ENCODE data around the gene RBBP9. TPM values are rescaled to one million over a fixed set of nuclear protein-coding genes. Genes with fewer than 3 reads are reported as not detected.
A peak's percentile ranks its signal among the peaks of the same experiment; 100 is the strongest.

Gene RBBP9
- total RNA-seq, 1 donor from 2014 or later = 12.7 TPM

GRCh38 chr20:18465536-18466200, 31.4 kb downstream of the RBBP9 start:
- no peaks in the 10 kb centered on the region for H3K27me3 Mint-ChIP-seq (ENCODE audit: unreplicated experiment)
- H3K27ac Mint-ChIP-seq (ENCODE audit: unreplicated experiment) = no peak overlapping the region
- H3K9me3 Mint-ChIP-seq (ENCODE audit: unreplicated experiment) = no peaks in the 10 kb centered on the region
- DNase-seq (ENCODE audit: extremely low spot score, unreplicated experiment) = no peak
- no peak for TF ChIP-seq CTCF (IDR thresholded peaks at IDR 0.05)
- H3K4me1 Mint-ChIP-seq (ENCODE audit: unreplicated experiment) = peaks cover 26% of the 10 kb centered on the region
- H3K4me3 Mint-ChIP-seq (ENCODE audit: unreplicated experiment) = peak overlapping the region; percentile 99
- H3K36me3 Mint-ChIP-seq (ENCODE audit: unreplicated experiment) = no peaks in the 10 kb centered on the region

- H3K4me1 Mint-ChIP-seq (ENCODE audit: unreplicated experiment) = no peaks in the 10 kb centered on the region
- H3K27ac Mint-ChIP-seq (ENCODE audit: unreplicated experiment) = no peak overlapping the region
- no peak for DNase-seq (ENCODE audit: extremely low spot score, unreplicated experiment)
- no peak overlapping the region for H3K4me3 Mint-ChIP-seq (ENCODE audit: unreplicated experiment)
- no peaks in the 10 kb centered on the region for H3K27me3 Mint-ChIP-seq (ENCODE audit: unreplicated experiment)
- no peak for TF ChIP-seq CTCF (IDR thresholded peaks at IDR 0.05)
- no peaks in the 10 kb centered on the region for H3K36me3 Mint-ChIP-seq (ENCODE audit: unreplicated experiment)
- peaks cover 14% of the 10 kb centered on the region for H3K9me3 Mint-ChIP-seq (ENCODE audit: unreplicated experiment)
Measured at GRCh38 chr20:18456600-18456999, 40.4 kb downstream of the RBBP9 start.

GRCh38 chr20:18443886-18444285, 53.1 kb downstream of the RBBP9 start:
- H3K9me3 Mint-ChIP-seq (ENCODE audit: unreplicated experiment) = no peaks in the 10 kb centered on the region
- peaks cover 2% of the 10 kb centered on the region for H3K36me3 Mint-ChIP-seq (ENCODE audit: unreplicated experiment)
- H3K27me3 Mint-ChIP-seq (ENCODE audit: unreplicated experiment) = no peaks in the 10 kb centered on the region
- no peak overlapping the region for H3K4me3 Mint-ChIP-seq (ENCODE audit: unreplicated experiment)
- DNase-seq (ENCODE audit: extremely low spot score, unreplicated experiment) = no peak
- H3K4me1 Mint-ChIP-seq (ENCODE audit: unreplicated experiment) = no peaks in the 10 kb centered on the region
- no peak for TF ChIP-seq CTCF (IDR thresholded peaks at IDR 0.05)
- no peak overlapping the region for H3K27ac Mint-ChIP-seq (ENCODE audit: unreplicated experiment)

DNA sequence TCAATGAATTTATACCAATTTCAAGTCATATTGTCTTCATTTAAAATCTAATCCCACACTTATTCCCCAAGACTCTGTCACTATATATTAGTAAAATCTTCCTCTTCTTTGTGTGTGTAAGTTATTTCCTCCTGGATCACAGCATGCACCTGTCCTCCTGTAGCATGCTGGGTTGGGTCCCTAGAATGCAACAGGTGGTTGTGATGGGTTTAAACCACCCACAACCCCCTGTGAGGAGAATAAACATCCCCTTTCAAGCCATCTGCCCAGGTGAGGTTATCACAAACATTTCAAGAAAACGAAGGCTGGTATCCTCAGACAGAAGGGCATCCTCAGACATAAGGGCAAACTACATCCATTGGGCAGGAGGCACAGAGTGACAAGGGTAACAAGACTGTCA, 56.6 kb downstream of the RBBP9 start:
- no peak overlapping the region for H3K4me3 Mint-ChIP-seq (ENCODE audit: unreplicated experiment)
- no peaks in the 10 kb centered on the region for H3K27me3 Mint-ChIP-seq (ENCODE audit: unreplicated experiment)
- DNase-seq (ENCODE audit: extremely low spot score, unreplicated experiment) = no peak
- H3K4me1 Mint-ChIP-seq (ENCODE audit: unreplicated experiment) = no peaks in the 10 kb centered on the region
- no peak overlapping the region for H3K27ac Mint-ChIP-seq (ENCODE audit: unreplicated experiment)
- H3K36me3 Mint-ChIP-seq (ENCODE audit: unreplicated experiment) = peaks cover 2% of the 10 kb centered on the region
- no peak for TF ChIP-seq CTCF (IDR thresholded peaks at IDR 0.05)
- H3K9me3 Mint-ChIP-seq (ENCODE audit: unreplicated experiment) = no peaks in the 10 kb centered on the region

- Mint-ChIP-seq H3K27ac (ENCODE audit: unreplicated experiment) (no peak overlapping the region), H3K27me3 (ENCODE audit: unreplicated experiment) (no peaks in the 10 kb centered on the region), H3K36me3 (ENCODE audit: unreplicated experiment) (no peaks in the 10 kb centered on the region), H3K9me3 (ENCODE audit: unreplicated experiment) (no peaks in the 10 kb centered on the region), H3K4me3 (ENCODE audit: unreplicated experiment) (no peak overlapping the region), H3K4me1 (ENCODE audit: unreplicated experiment) (no peaks in the 10 kb centered on the region)
- TF ChIP-seq CTCF (IDR thresholded peaks at IDR 0.05) = no peak
- DNase-seq (ENCODE audit: extremely low spot score, unreplicated experiment) = no peak
Measured at GRCh38 chr20:18436847-18437246, 60.2 kb downstream of the RBBP9 start.

Small RNAs within 50 kb of the gene (microRNA-seq; reads per million reads assigned to microRNA genes)
- gene MIR3192 (ENCODE audit: unreplicated experiment) = not detected

Other genes with a start within 250 kb of the RBBP9 start
- 14.0 and 15.6 TPM in 2 replicates for gene ZNF133, start 208.7 kb downstream of the RBBP9 start, total RNA-seq
- gene DZANK1, start 30.2 kb downstream of the RBBP9 start, total RNA-seq = 1.9 and 2.4 TPM in 2 replicates
- gene POLR3F, start 29.8 kb downstream of the RBBP9 start, total RNA-seq = 9.4 and 9.5 TPM in 2 replicates
- 30.5 and 36.8 TPM in 2 replicates for gene SEC23B, start 10.7 kb upstream of the RBBP9 start, total RNA-seq
- gene SMIM26, start 70.2 kb upstream of the RBBP9 start, total RNA-seq = 55.7 and 56.1 TPM in 2 replicates
- 21.5 and 26.2 TPM in 2 replicates for gene DTD1, start 90.8 kb upstream of the RBBP9 start, total RNA-seq

Measured in osteocyte (in vitro differentiated cells).